ENCODE results near the gene NFKBIE. TPM values are rescaled to one million over a fixed set of nuclear protein-coding genes. Genes with fewer than 3 reads are reported as not detected.
"Not testable (repeated sequence)": the region's sequence is repeated elsewhere in the genome, so short reads cannot be mapped to it uniquely, and the experiment has no call there.

NFKBIE gene
- total RNA-seq: 10 to 100 TPM; 33.1 to 34.3 TPM
- polyA plus RNA-seq: 5.3 TPM

DNA sequence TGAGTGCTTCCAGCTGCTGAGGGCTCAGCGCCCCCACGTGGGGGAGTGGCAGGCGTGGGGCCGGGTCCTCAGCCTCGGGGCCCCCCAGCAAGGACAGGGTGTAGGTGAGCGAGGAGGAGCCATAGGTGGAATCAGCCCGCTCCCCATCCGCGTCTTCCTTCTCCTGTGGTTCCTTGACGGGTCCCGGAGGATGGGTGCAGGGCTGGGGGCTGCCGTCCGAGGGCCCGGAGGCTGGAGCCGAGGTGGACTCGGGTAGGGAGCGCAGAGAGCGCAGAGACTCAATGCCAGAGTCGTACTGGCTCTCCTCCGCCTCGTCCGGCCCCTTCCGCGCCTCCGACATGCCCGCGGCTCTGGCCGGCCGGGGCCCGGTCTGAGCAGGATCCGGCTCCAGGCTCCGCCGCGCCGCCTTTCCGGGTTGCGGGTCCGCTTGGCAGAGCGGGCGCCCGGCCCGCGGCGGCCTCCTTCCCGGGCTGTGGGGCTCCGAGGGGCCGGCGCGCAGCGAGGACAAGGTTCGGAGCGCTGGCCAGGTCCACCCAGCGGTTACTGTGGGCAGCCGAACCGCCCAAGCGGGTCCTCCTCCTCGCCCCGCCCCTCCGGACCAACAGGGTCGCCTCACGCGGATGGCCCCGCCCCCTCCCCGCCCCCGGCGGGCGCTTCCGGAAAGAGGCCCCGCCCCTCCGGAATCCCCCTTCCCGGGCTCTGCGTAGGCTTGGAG is at the start of gene NFKBIE:
NFKBIE (minus strand) TSS at position 545 of the 715 bp plus-strand sequence; CDS start at position 340, 205 bp downstream.
- POLR2A ChIA-PET: interaction anchor here (0.6 to 2.5 kb wide), 4 partner anchors 10 to 42 kb away, joined by 3 to 23 read pairs (median 7); partner anchors contain the start of genes HSP90AB1 and SLC29A1
- peaks cover 45 to 51% (median 47%) of the 10 kb centered on the region in 3 donors for H3K4me1 Mint-ChIP-seq
- peaks cover 30% of the 10 kb centered on the region for H3K4me1 ChIP-seq (ENCODE audit: insufficient read depth, low read length)

GRCh38 chr6:44314657-44315056 is 49.3 kb upstream of the NFKBIE start:
- Mint-ChIP-seq H3K4me1 (peaks cover 16 to 23% (median 21%) of the 10 kb centered on the region in 3 donors), H3K27ac (peak overlapping the region in 2 of 8 donors; percentile 18 to 85), H3K36me3 (peaks cover 2 to 30% (median 3%) of the 10 kb centered on the region in 3 donors), H3K27me3 (peaks cover 8 to 21% of the 10 kb centered on the region in 2 donors), H3K4me3 (peak overlapping the region in 1 of 7 donors; percentile 49)
- DNase-seq; H3K27ac ChIP-seq (ENCODE audit: low read depth, low read length); H3K27me3 ChIP-seq (ENCODE audit: insufficient read depth, low read length, poor library complexity, severe bottlenecking); H3K4me3 ChIP-seq (ENCODE audit: low read length); POLR2A ChIA-PET; H3K9me3 ChIP-seq (ENCODE audit: low read length); H3K9me3 Mint-ChIP-seq: not testable (repeated sequence)
- CTCF ChIA-PET: interaction anchor here (1.7 kb wide), 1 partner anchor 10 kb away, joined by 5 read pairs; no protein-coding TSS in a partner anchor
- Histone ChIP-seq H3K4me1 (ENCODE audit: insufficient read depth, low read length) (peaks cover 11% of the 10 kb centered on the region), H3K36me3 (ENCODE audit: insufficient read depth, low read length) (peaks cover 23% of the 10 kb centered on the region)

More for the DNA sequence above, at the start of gene NFKBIE:
- peak within 1 kb of the TSS; percentile 86 for H3K4me3 ChIP-seq (ENCODE audit: low read length)
- Mint-ChIP-seq H3K36me3 (peaks cover 0 to 25% (median 5%) of the 10 kb centered on the region in 3 donors), H3K4me3 (peak within 1 kb of the TSS; percentile 88 to 96 (median 91)), H3K27ac (peak within 1 kb of the TSS; percentile 78 to 99 (median 98)), H3K9me3 (no peaks in the 10 kb centered on the region), H3K27me3 (peaks cover 17% of the 10 kb centered on the region in 2 donors)
- no peaks in the 10 kb centered on the region for H3K9me3 ChIP-seq (ENCODE audit: low read length)
- H3K27ac ChIP-seq (ENCODE audit: low read depth, low read length): peak within 1 kb of the TSS; percentile 93
- H3K27me3 ChIP-seq (ENCODE audit: insufficient read depth, low read length, poor library complexity, severe bottlenecking): peaks cover 21% of the 10 kb centered on the region
- DNase-seq: peak; percentile 93 to 97 (median 96)
- no peaks in the 10 kb centered on the region for H3K36me3 ChIP-seq (ENCODE audit: insufficient read depth, low read length)
- CTCF ChIA-PET: interaction anchor here (0.7 to 5.5 kb wide), 9 partner anchors 10 to 169 kb away, joined by 3 to 53 read pairs (median 4); partner anchors contain the start of genes AARS2, HSP90AB1 and SLC35B2

GRCh38 chr6:44312901-44313788 is 47.8 kb upstream of the NFKBIE start, which contains the start of gene AARS2:
Gene AARS2, minus strand, starts transcription at chr6:44313347. Its CDS starts 24 bp downstream, at chr6:44313323.
- Mint-ChIP-seq H3K36me3 (peaks cover 3 to 44% (median 4%) of the 10 kb centered on the region in 3 donors), H3K9me3 (no peaks in the 10 kb centered on the region), H3K27ac (peak within 1 kb of the TSS; percentile 69 to 97 (median 96)), H3K27me3 (peaks cover 4 to 6% of the 10 kb centered on the region in 2 donors), H3K4me3 (peak within 1 kb of the TSS; percentile 94 to 98 (median 96)), H3K4me1 (peaks cover 16 to 23% (median 21%) of the 10 kb centered on the region in 3 donors)
- ChIA-PET CTCF (interaction anchor here (0.7 to 1.9 kb wide), 17 partner anchors 10 to 216 kb away, joined by 3 to 13 read pairs (median 4); partner anchors contain the start of gene TMEM151B), POLR2A (interaction anchor here (1.3 kb wide), 1 partner anchor 67 kb away, joined by 8 read pairs; the partner anchor contains the start of gene HSP90AB1)
- Histone ChIP-seq H3K4me3 (ENCODE audit: low read length) (peak within 1 kb of the TSS; percentile 85), H3K27me3 (ENCODE audit: insufficient read depth, low read length, poor library complexity, severe bottlenecking) (no peaks in the 10 kb centered on the region), H3K9me3 (ENCODE audit: low read length) (no peaks in the 10 kb centered on the region), H3K4me1 (ENCODE audit: insufficient read depth, low read length) (peaks cover 11% of the 10 kb centered on the region), H3K36me3 (ENCODE audit: insufficient read depth, low read length) (peaks cover 32% of the 10 kb centered on the region), H3K27ac (ENCODE audit: low read depth, low read length) (peak within 1 kb of the TSS; percentile 86)
- DNase-seq: peak; percentile 83 to 92 (median 87)

DNA sequence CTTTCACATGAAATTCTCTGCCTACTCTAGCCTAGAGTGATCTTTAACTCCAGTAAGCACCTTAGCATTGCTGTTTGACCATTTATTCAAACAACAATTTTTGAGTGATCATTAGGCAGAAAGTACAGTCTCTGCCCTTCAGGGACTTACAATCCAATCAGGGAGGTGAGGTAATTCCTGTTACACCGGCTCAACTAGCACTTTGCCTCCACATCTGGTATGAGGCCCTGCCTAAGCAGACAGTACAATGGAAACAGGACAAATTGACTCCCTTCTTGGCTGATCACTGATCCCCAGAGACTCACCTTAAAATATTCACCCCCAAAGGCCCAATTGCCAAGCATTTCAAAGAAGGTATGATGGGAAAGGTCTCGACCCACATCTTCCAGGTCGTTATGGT is 46.4 kb upstream of the NFKBIE start:
- H3K27ac Mint-ChIP-seq: peak overlapping the region in 7 of 8 donors; percentile 23 to 96 (median 85)
- no peak for DNase-seq
- Histone ChIP-seq H3K27ac (ENCODE audit: low read depth, low read length) (no peak overlapping the region), H3K36me3 (ENCODE audit: insufficient read depth, low read length) (peaks cover 32% of the 10 kb centered on the region), H3K9me3 (ENCODE audit: low read length) (no peaks in the 10 kb centered on the region), H3K4me1 (ENCODE audit: insufficient read depth, low read length) (peaks cover 11% of the 10 kb centered on the region), H3K27me3 (ENCODE audit: insufficient read depth, low read length, poor library complexity, severe bottlenecking) (no peaks in the 10 kb centered on the region), H3K4me3 (ENCODE audit: low read length) (no peak overlapping the region)
- peaks cover 3 to 58% (median 6%) of the 10 kb centered on the region in 3 donors for H3K36me3 Mint-ChIP-seq
- CTCF ChIA-PET: interaction anchor here (1.4 to 1.8 kb wide), 3 partner anchors 12 to 44 kb away, joined by 7 to 8 read pairs (median 7); no protein-coding TSS in a partner anchor
- no peaks in the 10 kb centered on the region for H3K9me3 Mint-ChIP-seq
- H3K4me3 Mint-ChIP-seq: peak overlapping the region; percentile 62 to 98 (median 94)
- H3K4me1 Mint-ChIP-seq: peaks cover 16 to 23% (median 21%) of the 10 kb centered on the region in 3 donors
- no peaks in the 10 kb centered on the region for H3K27me3 Mint-ChIP-seq
- POLR2A ChIA-PET: no interaction called here

GRCh38 chr6:44311304-44311703 is 46.0 kb upstream of the NFKBIE start:
- Histone ChIP-seq H3K4me3 (ENCODE audit: low read length) (no peak overlapping the region), H3K9me3 (ENCODE audit: low read length) (no peaks in the 10 kb centered on the region), H3K36me3 (ENCODE audit: insufficient read depth, low read length) (peaks cover 32% of the 10 kb centered on the region), H3K27ac (ENCODE audit: low read depth, low read length) (no peak overlapping the region), H3K4me1 (ENCODE audit: insufficient read depth, low read length) (peaks cover 11% of the 10 kb centered on the region), H3K27me3 (ENCODE audit: insufficient read depth, low read length, poor library complexity, severe bottlenecking) (no peaks in the 10 kb centered on the region)
- Mint-ChIP-seq H3K27ac (peak overlapping the region in 3 of 8 donors; percentile 63 to 93 (median 89)), H3K27me3 (no peaks in the 10 kb centered on the region), H3K4me1 (peaks cover 16 to 23% (median 21%) of the 10 kb centered on the region in 3 donors), H3K9me3 (no peaks in the 10 kb centered on the region), H3K4me3 (peak overlapping the region in 6 of 7 donors; percentile 37 to 98 (median 95)), H3K36me3 (peaks cover 3 to 61% (median 6%) of the 10 kb centered on the region in 3 donors)
- DNase-seq: no peak
- ChIA-PET CTCF (interaction anchor here (0.7 to 0.8 kb wide), 2 partner anchors 43 to 52 kb away, joined by 3 read pairs; no protein-coding TSS in a partner anchor), POLR2A (no interaction called here)

GRCh38 chr6:44310241-44310640 is 44.9 kb upstream of the NFKBIE start:
- peak overlapping the region in 3 of 8 donors; percentile 42 to 84 (median 76) for H3K27ac Mint-ChIP-seq

GRCh38 chr6:44309631-44310030 is 44.3 kb upstream of the NFKBIE start:
- ChIA-PET CTCF (interaction anchor here (1.8 to 2.7 kb wide), 2 partner anchors 11 to 42 kb away, joined by 7 to 9 read pairs; no protein-coding TSS in a partner anchor), POLR2A (no interaction called here)
- Mint-ChIP-seq H3K4me3 (peak overlapping the region in 1 of 7 donors; percentile 52), H3K4me1 (peaks cover 16 to 23% (median 21%) of the 10 kb centered on the region in 3 donors), H3K9me3 (no peaks in the 10 kb centered on the region), H3K27me3 (no peaks in the 10 kb centered on the region), H3K27ac (peak overlapping the region in 4 of 8 donors; percentile 9 to 55 (median 20)), H3K36me3 (peaks cover 3 to 77% (median 9%) of the 10 kb centered on the region in 3 donors)
- Histone ChIP-seq H3K36me3 (ENCODE audit: insufficient read depth, low read length) (peaks cover 41% of the 10 kb centered on the region), H3K27ac (ENCODE audit: low read depth, low read length) (no peak overlapping the region), H3K27me3 (ENCODE audit: insufficient read depth, low read length, poor library complexity, severe bottlenecking) (no peaks in the 10 kb centered on the region), H3K4me3 (ENCODE audit: low read length) (no peak overlapping the region), H3K4me1 (ENCODE audit: insufficient read depth, low read length) (peaks cover 11% of the 10 kb centered on the region), H3K9me3 (ENCODE audit: low read length) (no peaks in the 10 kb centered on the region)
- no peak for DNase-seq

More at GRCh38 chr6:44310241-44310640, 44.9 kb upstream of the NFKBIE start:
- H3K4me3 Mint-ChIP-seq: peak overlapping the region in 4 of 7 donors; percentile 17 to 63 (median 41)
- POLR2A ChIA-PET: no interaction called here
- H3K9me3 Mint-ChIP-seq: no peaks in the 10 kb centered on the region
- Histone ChIP-seq H3K4me1 (ENCODE audit: insufficient read depth, low read length) (peaks cover 11% of the 10 kb centered on the region), H3K27me3 (ENCODE audit: insufficient read depth, low read length, poor library complexity, severe bottlenecking) (no peaks in the 10 kb centered on the region), H3K27ac (ENCODE audit: low read depth, low read length) (peak overlapping the region; percentile 1), H3K36me3 (ENCODE audit: insufficient read depth, low read length) (peaks cover 34% of the 10 kb centered on the region), H3K9me3 (ENCODE audit: low read length) (no peaks in the 10 kb centered on the region), H3K4me3 (ENCODE audit: low read length) (no peak overlapping the region)
- H3K36me3 Mint-ChIP-seq: peaks cover 3 to 71% (median 9%) of the 10 kb centered on the region in 3 donors
- H3K27me3 Mint-ChIP-seq: no peaks in the 10 kb centered on the region
- DNase-seq: no peak
- H3K4me1 Mint-ChIP-seq: peaks cover 16 to 23% (median 21%) of the 10 kb centered on the region in 3 donors
- CTCF ChIA-PET: interaction anchor here (2.7 kb wide), 1 partner anchor 12 kb away, joined by 7 read pairs; no protein-coding TSS in a partner anchor
